Superior temporal gyrus (tissue), 1 donor: ENCODE measurements around the gene USP36.
"Not testable (repeated sequence)": the region's sequence is repeated elsewhere in the genome, so short reads cannot be mapped to it uniquely, and the experiment has no call there.

Experiments
- DNase-seq: peaks from one replicate; pipeline ENCODE4 v3.0.0-alpha.2; 2016; ENCODE audit errors: extremely low spot score

The USP36 gene

DNA sequence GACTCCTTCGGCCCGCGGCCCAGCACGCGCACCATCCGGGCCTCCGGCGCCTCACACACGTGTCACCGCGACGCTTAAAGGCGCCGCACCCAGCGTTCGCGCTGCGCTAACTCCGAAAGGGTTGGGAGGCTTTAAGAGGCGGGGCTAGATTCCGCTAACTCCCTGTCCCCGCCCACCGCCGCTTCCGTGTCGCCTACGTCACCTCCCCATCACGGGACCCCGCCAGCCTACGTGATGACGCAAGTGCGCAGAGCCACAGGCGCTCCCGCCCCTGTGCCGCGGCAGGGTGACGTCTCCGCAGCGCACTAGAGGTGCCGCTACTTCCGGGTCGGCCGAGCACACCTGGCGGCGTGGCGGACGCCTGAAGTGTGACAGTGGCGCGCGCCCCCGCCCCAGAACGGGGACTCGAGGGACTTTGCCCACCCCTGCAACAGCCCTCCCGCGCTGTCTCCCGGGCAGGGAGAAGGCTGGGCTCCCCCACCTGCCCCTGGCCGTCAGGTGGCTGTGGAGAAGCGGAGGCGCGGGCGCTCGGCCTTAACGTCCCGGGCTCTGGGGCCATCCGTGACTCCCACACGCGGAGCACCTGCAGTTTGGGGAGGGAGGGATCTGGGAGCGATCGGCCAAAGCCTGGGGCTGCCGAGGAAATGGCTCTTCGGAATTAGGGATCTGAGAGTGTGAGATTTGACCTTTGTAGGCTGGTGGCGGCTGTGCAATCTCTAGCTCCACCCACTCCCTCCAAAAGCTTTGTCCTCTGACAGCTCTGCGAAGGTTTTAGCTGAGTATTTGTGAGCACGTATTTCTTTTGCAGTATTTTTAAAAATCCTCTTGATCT, at the start of gene USP36:
USP36 (minus strand) TSS at position 35 of the 832 bp plus-strand sequence. CDS start 4,451 bp downstream, outside the sequence.
- DNase-seq: peak; percentile 100

GRCh38 chr17:78890096-78890495, 49.5 kb upstream of the USP36 start:
- DNase-seq: not testable (repeated sequence)

- DNase-seq: no peak
Observed at GRCh38 chr17:78889531-78889930, 48.9 kb upstream of the USP36 start.

- DNase-seq: no peak
Observed at GRCh38 chr17:78888941-78889518, 48.4 kb upstream of the USP36 start.

DNA sequence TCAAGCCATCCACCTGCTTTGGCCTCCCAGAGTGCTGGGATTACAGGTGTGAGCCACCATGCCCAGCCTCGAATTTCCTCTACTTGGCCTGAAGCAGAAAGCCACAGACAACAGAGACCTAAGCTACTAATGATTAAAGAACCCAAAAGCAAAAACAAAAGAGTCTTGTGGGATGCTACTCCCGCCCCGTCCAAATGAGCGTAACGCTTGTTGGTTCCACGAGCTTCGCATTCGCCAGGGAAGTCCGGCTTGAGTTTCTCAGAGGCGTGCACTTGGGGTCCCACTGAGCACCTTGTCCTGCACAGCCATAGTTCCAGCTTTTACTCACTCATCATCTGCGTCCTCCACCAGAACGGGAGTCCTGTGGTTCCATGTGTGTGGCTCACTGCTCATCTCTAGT, 46.3 kb upstream of the USP36 start:
- no peak for DNase-seq

GRCh38 chr17:78885956-78886355, 45.3 kb upstream of the USP36 start:
- no peak for DNase-seq

DNA sequence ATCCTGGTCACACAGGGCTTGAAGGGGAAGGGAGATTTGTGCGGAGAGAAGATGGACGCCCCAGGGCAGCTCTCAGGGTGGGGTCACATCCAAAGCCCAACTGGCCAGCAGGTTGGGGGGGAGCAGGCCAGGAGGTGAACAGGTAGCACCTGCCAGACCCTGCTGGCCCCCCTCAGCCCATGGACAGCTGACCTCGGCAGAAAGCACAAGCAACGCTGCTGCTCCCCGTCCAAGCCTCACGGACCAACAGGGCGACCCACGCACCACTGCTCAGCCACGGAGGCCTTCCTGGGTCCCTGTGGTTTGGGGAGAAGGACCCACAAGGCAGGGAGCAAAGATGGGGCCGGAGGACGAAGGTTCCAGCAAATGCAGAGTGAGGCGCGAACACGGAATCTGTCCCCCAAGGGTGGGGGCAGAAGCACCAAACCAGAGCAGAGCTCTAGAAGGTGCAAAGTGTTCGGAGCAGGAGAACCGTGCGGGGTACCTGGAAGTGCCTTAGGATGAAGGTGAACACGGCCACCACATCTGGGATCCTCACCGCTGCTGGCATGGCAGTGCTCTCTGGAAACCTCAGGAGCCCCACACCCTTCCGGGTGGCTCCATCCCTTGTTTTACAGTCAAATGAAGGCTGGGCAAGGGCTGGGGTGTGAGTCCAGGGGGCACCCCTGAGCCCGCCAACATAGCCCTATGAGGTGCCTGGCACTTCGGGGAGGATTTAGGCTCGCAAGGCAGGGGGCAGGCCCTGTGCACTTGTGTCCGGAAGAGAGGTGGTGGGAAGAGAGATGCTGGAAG, 44.5 kb upstream of the USP36 start:
- no peak for DNase-seq

GRCh38 chr17:78884148-78884825, 43.7 kb upstream of the USP36 start:
- peak; percentile 82 for DNase-seq

GRCh38 chr17:78883533-78884131, 43.0 kb upstream of the USP36 start:
- peak; percentile 94 for DNase-seq

DNA sequence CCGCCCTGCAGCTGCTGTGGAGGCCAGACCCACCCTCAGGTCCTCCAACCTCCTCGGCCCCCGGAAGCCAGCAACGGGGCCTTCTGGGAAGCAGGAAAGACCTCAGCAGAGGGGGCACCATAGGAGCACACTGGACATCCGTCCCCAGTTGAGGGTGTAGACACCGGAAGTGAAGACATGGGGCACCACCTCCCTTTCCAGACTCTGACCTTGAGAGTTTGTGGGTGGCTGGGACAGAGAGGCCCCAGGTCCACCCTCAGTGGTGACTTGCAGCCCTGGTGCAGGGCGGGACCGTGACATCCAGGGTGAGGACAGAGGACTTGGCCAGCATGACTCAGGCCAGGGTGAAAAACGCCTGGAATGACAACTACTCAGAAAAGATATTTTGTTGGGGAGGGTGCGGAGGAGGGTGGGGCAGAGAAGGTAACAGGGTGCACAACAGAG, 42.5 kb upstream of the USP36 start:
- peak; percentile 49 for DNase-seq

GRCh38 chr17:78882540-78883088, 42.0 kb upstream of the USP36 start:
- DNase-seq: no peak

- peak; percentile 39 for DNase-seq
Observed at GRCh38 chr17:78879635-78880186, 39.1 kb upstream of the USP36 start.

DNA sequence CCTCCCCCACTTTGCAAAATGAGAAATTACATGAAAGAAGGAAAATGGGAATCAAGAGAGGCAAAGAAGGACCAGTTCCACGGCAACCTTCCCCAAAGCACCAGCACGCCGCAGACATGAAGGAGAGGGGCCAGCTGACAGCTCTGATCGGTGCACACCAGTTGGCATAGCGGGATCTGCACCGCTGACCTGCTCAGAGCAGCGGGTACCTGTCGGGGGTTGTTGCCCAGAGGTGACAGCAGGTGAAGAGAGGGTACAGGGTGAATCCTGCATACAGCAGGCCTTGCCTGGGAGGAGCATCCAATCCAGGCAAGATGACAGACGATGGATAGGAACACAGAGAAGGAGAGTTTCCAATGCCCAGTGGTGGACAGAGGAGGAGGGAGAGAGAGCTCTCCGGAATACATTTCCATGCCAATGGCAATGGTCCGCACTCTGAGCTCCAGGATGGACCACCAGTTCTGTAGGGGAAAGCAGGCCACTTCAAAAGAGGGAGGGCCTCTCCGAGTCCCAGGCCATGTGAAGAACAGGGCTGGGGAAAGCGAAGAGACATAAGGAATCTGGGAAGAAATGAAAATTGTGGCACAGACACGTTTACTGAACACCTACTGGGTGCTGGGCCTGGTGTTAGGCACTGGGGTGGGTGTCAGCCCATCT, 38.4 kb upstream of the USP36 start:
- DNase-seq: no peak

DNA sequence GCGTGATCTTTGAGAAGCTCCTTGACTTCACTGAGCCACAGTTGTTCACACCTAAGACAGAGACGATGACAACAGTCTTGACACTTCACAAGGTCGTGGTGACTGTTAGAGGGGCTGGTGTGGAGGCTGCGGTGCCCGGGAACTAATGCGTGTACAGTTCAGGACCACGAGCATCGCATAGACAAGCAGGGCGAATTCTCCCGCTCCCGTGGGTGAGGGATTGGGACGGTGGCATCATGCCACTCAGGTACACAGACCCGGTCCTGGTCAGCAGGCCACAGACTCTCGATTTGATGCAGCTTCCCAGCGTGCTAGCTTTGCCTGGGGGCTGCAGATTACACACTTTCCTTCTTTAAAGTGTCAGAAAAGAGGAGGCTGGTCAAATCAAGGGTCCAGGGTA, 37.6 kb upstream of the USP36 start:
- DNase-seq: no peak

GRCh38 chr17:78876954-78877517, 36.4 kb upstream of the USP36 start:
- not testable (repeated sequence) for DNase-seq

GRCh38 chr17:78876094-78876597, 35.5 kb upstream of the USP36 start:
- DNase-seq: no peak

- no peak for DNase-seq
Observed at GRCh38 chr17:78875363-78876093, 34.9 kb upstream of the USP36 start.

- peak; percentile 87 for DNase-seq
Observed at GRCh38 chr17:78873519-78874340, 33.1 kb upstream of the USP36 start.
